HCT116 (cell line): ENCODE measurements around the gene ZNF492. TPM values are rescaled to one million over a fixed set of nuclear protein-coding genes. Genes with fewer than 3 reads are reported as not detected.

Source experiments
- ATAC-seq: fragments of 200-7000 bp; cut with Tn5 transposase; 2 replicates; pipeline ENCODE4 v1.9.1; 2020; ENCODE audit warnings: mild to moderate bottlenecking, moderate library complexity
- BruUV-seq: library from RNA; stranded (reverse); fragments of 400-500 nt; replicated peaks from 2 replicates; lab custom pipeline; 2021; lab: Mats Ljungman, UMichigan
- CTCF ChIA-PET: fragments of 300-600 bp; sonication (Branson Sonifier 250); formaldehyde crosslinking; loops from one replicate; lab custom pipeline; 2021; ENCODE audit warnings: antibody characterized with exemption; lab: Charles Lee
- POLR2A ChIA-PET: fragments of 300-600, 350-600 bp; sonication (Branson Sonifier 250); formaldehyde crosslinking; loops from one replicate; lab custom pipeline; 2021; ENCODE audit warnings: antibody characterized with exemption; lab: Charles Lee
- RAD21 ChIA-PET, 2 experiments: fragments of 300-600 bp; sonication (Branson Sonifier 250); formaldehyde crosslinking; loops; one replicate each; lab custom pipeline; 2023; ENCODE audit warnings: low total read pairs in 2 of 2; ENCODE audit not compliant: uncharacterized antibody in 2 of 2, unreplicated experiment in 2 of 2, low non-redundant PET in 1 of 2; lab: Charles Lee
- DNase-seq: peaks from one replicate; pipeline ENCODE4 v3.0.0-alpha.2; 2010; ENCODE audit warnings: low read depth, low spot score
- H2AFZ ChIP-seq: fragments of 200-600 bp; shearing (Covaris generic), sonication (generic); 2 replicates; pipeline ENCODE4 v1.6.1; 2017; ENCODE audit warnings: low read depth, mixed run types, mixed read lengths, antibody characterized with exemption, low read length; ENCODE audit not compliant: poor library complexity, severe bottlenecking
- H3K27ac ChIP-seq: 2 replicates; pipeline ENCODE4 v1.5.1; 2012; ENCODE audit warnings: low read depth, low read length
- H3K27me3 ChIP-seq: fragments of 200-600 bp; sonication (generic); 2 replicates; pipeline ENCODE4 v1.6.1; 2016; ENCODE audit warnings: mixed run types, low read length, mixed read lengths; ENCODE audit not compliant: insufficient read depth
- H3K36me3 ChIP-seq, 2 experiments: fragments of 200-500 bp in 1 of 2; fragments of 200-600 bp in 1 of 2; sonication (Bioruptor generic) in 1 of 2; sonication (generic) in 1 of 2; 2 replicates each; pipeline versions ENCODE4 v1.5.1 to v1.6.1; 2014 to 2016; ENCODE audit warnings: low read length in 2 of 2, inconsistent platforms in 1 of 2, mixed read lengths in 1 of 2, mixed run types in 1 of 2; ENCODE audit not compliant: insufficient read depth in 2 of 2, control insufficient read depth in 1 of 2
- H3K4me1 ChIP-seq, 2 experiments: fragments of 200-600 bp in 1 of 2; sonication (generic) in 1 of 2; 2 replicates each; pipeline versions ENCODE4 v1.5.1 to v1.6.1; 2012 to 2017; ENCODE audit warnings: low read length in 2 of 2, inconsistent platforms in 1 of 2, mild to moderate bottlenecking in 1 of 2, mixed read lengths in 1 of 2, mixed run types in 1 of 2, moderate library complexity in 1 of 2; ENCODE audit not compliant: insufficient read depth in 2 of 2, control insufficient read depth in 1 of 2
- H3K4me2 ChIP-seq: fragments of 200-600 bp; sonication (generic); 2 replicates; pipeline ENCODE4 v1.6.1; 2017; ENCODE audit warnings: mixed run types, low read length, mixed read lengths
- H3K4me3 ChIP-seq, 2 experiments: fragments of 200-600 bp in 1 of 2; sonication (generic) in 1 of 2; replicated peaks in 1 of 2; 2 replicates each; pipeline ENCODE4 v1.5.1; 2011 to 2016; ENCODE audit warnings: low read length in 2 of 2, control low read depth in 1 of 2, low read depth in 1 of 2, mild to moderate bottlenecking in 1 of 2, mixed read lengths in 1 of 2, mixed run types in 1 of 2
- H3K79me2 ChIP-seq: fragments of 200-600 bp; sonication (generic); 2 replicates; pipeline ENCODE4 v1.6.1; 2017; ENCODE audit warnings: mild to moderate bottlenecking, mixed run types, low read length, moderate library complexity, mixed read lengths; ENCODE audit not compliant: insufficient read depth
- H3K9ac ChIP-seq: fragments of 200-600 bp; sonication (generic); 2 replicates; pipeline ENCODE4 v1.6.1; 2016; ENCODE audit warnings: low read length, mixed read lengths
- H3K9me2 ChIP-seq: fragments of 200-600 bp; sonication (generic), shearing (Covaris generic); 2 replicates; pipeline ENCODE4 v1.6.1; 2017; ENCODE audit warnings: mixed run types, mild to moderate bottlenecking, moderate library complexity; ENCODE audit not compliant: insufficient read depth
- H3K9me3 ChIP-seq, 2 experiments: fragments of 200-500 bp in 1 of 2; fragments of 200-600 bp in 1 of 2; sonication (Bioruptor generic) in 1 of 2; sonication (generic) in 1 of 2; 2 replicates each; pipeline ENCODE4 v1.6.1; 2014 to 2017; ENCODE audit warnings: low read length in 2 of 2, mixed read lengths in 2 of 2, inconsistent platforms in 1 of 2, low read depth in 1 of 2, mild to moderate bottlenecking in 1 of 2, mixed run types in 1 of 2, moderate library complexity in 1 of 2; ENCODE audit not compliant: control insufficient read depth in 1 of 2, insufficient read depth in 1 of 2
- H4K20me1 ChIP-seq: fragments of 200-600 bp; sonication (generic), shearing (Covaris generic); 2 replicates; pipeline ENCODE4 v1.6.1; 2017; ENCODE audit warnings: mixed run types, mild to moderate bottlenecking, moderate library complexity; ENCODE audit not compliant: insufficient read depth
- ATF3 ChIP-seq: IDR thresholded peaks from 2 replicates; pipeline ENCODE4 v1.6.1; 2012
- CBX3 ChIP-seq: IDR thresholded peaks from 2 replicates; pipeline ENCODE4 v1.6.1; 2012; ENCODE audit warnings: low read depth
- EGR1 ChIP-seq: IDR thresholded peaks from 2 replicates; pipeline ENCODE4 v1.6.1; 2012; ENCODE audit warnings: low read depth
- ELF1 ChIP-seq: IDR thresholded peaks from 2 replicates; pipeline ENCODE4 v1.6.1; 2012; ENCODE audit warnings: low read depth, borderline replicate concordance
- EZH2 ChIP-seq: fragments of 200-600 bp; sonication (generic); IDR thresholded peaks from 2 replicates; pipeline ENCODE4 v1.6.1; 2017; ENCODE audit warnings: antibody characterized with exemption, mixed run types
- EZH2phosphoT487 ChIP-seq: fragments of 200-600 bp; IDR thresholded peaks from 2 replicates; pipeline ENCODE4 v1.6.1; 2018; ENCODE audit warnings: antibody characterized with exemption, borderline replicate concordance
- FOSL1 ChIP-seq: IDR thresholded peaks from 2 replicates; pipeline ENCODE4 v1.6.1; 2012; ENCODE audit warnings: low read depth
- JUND ChIP-seq: IDR thresholded peaks from 2 replicates; pipeline ENCODE4 v1.6.1; 2012
- MAX ChIP-seq: IDR thresholded peaks from 2 replicates; pipeline ENCODE4 v1.6.1; 2012
- POLR2AphosphoS5 ChIP-seq: IDR thresholded peaks from 2 replicates; pipeline ENCODE4 v1.6.1; 2011; ENCODE audit warnings: mild to moderate bottlenecking, low read depth, low read length, moderate library complexity
- RAD21 ChIP-seq: IDR thresholded peaks from 2 replicates; pipeline ENCODE4 v1.6.1; 2012; ENCODE audit warnings: low read depth, mild to moderate bottlenecking
- SIN3A ChIP-seq: IDR thresholded peaks from 2 replicates; pipeline ENCODE4 v1.6.1; 2012; ENCODE audit warnings: low read depth
- SP1 ChIP-seq: IDR thresholded peaks from 2 replicates; pipeline ENCODE4 v1.6.1; 2012; ENCODE audit warnings: low read depth
- SRF ChIP-seq: IDR thresholded peaks from 2 replicates; pipeline ENCODE4 v1.6.1; 2012; ENCODE audit warnings: low read depth
- TCF7L2 ChIP-seq: IDR thresholded peaks from 2 replicates; pipeline ENCODE4 v1.7.0; 2011; ENCODE audit warnings: borderline replicate concordance, inconsistent platforms; ENCODE audit not compliant: insufficient read depth, insufficient read length; ENCODE audit errors: extremely low read depth
- ZBTB33 ChIP-seq: IDR thresholded peaks from 2 replicates; pipeline ENCODE4 v1.6.1; 2011; ENCODE audit warnings: mild to moderate bottlenecking, low read length, moderate library complexity; ENCODE audit not compliant: insufficient replicate concordance; ENCODE audit errors: extremely low read depth
- ZFX ChIP-seq: fragments of 450-650 bp; IDR thresholded peaks from 2 replicates; pipeline ENCODE4 v1.6.1; 2017
- intact Hi-C: fragments of 100-400 bp; cut with micrococcal nuclease; formaldehyde crosslinking; loops from 2 replicates; pipeline ENCODE4 v1.10.0; 2022
- total RNA-seq: library from RNA; stranded (reverse); gene quantifications from one replicate; pipeline ENCODE4 v1.2.1, GENCODE V29; 2021; ENCODE audit not compliant: unreplicated experiment

Gene ZNF492
- total RNA-seq, 1 experiment from 2014 or later = not detected

GRCh38 chr19:22617614-22618320 is 16.4 kb upstream of the ZNF492 start:
- ATAC-seq (no peak), DNase-seq (no peak)
- H3K9me3 ChIP-seq = peaks cover 0 to 18% of the 10 kb centered on the region in 2 experiments; a peak in 2 of 4 replicates
- H3K27ac ChIP-seq = no peak overlapping the region
- H4K20me1 ChIP-seq = no peaks in the 10 kb centered on the region
- H2AFZ ChIP-seq = no peak overlapping the region
- H3K79me2 ChIP-seq = no peaks in the 10 kb centered on the region
- ChIA-PET CTCF (no interaction called here), RAD21 (no interaction called here), POLR2A (no interaction called here)
- intact Hi-C loops = no loop called here
- no peaks in the 10 kb centered on the region for H3K9me2 ChIP-seq
- no peaks in the 10 kb centered on the region for H3K27me3 ChIP-seq
- no peak overlapping the region for H3K9ac ChIP-seq
- no peak overlapping the region for H3K4me2 ChIP-seq
- H3K4me1 ChIP-seq = no peaks in the 10 kb centered on the region
- TF ChIP-seq SIN3A (no peak), EZH2 (no peak), MAX (no peak), SRF (no peak), EGR1 (no peak), ATF3 (no peak)
- no peak overlapping the region for H3K4me3 ChIP-seq
- no peaks in the 10 kb centered on the region for H3K36me3 ChIP-seq
- BruUV-seq = no TSS peak

GRCh38 chr19:22619371-22619770 is 14.8 kb upstream of the ZNF492 start:
- ATAC-seq (no peak), DNase-seq (no peak)

More at GRCh38 chr19:22619371-22619770, 14.8 kb upstream of the ZNF492 start:
- Histone ChIP-seq H3K4me3 (no peak overlapping the region), H3K4me1 (no peaks in the 10 kb centered on the region), H3K9ac (no peak overlapping the region), H3K27me3 (no peaks in the 10 kb centered on the region), H3K79me2 (no peaks in the 10 kb centered on the region), H3K27ac (no peak overlapping the region), H2AFZ (no peak overlapping the region), H4K20me1 (no peaks in the 10 kb centered on the region), H3K9me3 (peaks cover 5 to 18% of the 10 kb centered on the region in 2 experiments; a peak in 2 of 4 replicates), H3K36me3 (no peaks in the 10 kb centered on the region), H3K9me2 (no peaks in the 10 kb centered on the region), H3K4me2 (no peak overlapping the region)
- TF ChIP-seq RAD21 (no peak), ZFX (no peak), POLR2AphosphoS5 (no peak), CBX3 (no peak), ZBTB33 (no peak), EGR1 (no peak), ELF1 (no peak), JUND (no peak), EZH2phosphoT487 (no peak), ATF3 (no peak), FOSL1 (no peak), SP1 (no peak), TCF7L2 (no peak), SRF (no peak)
- intact Hi-C loops = no loop called here
- ChIA-PET CTCF (no interaction called here), RAD21 (no interaction called here), POLR2A (no interaction called here)
- no TSS peak for BruUV-seq
